GM12874 (cell line): ENCODE measurements around the gene RUNX2.

ENCODE experiments used
- TF ChIP-seq, protein P1 (sequence below): IDR thresholded peaks from 2 replicates; pipeline ENCODE4 v1.5.1; 2011; ENCODE audit warnings: low read depth, mild to moderate bottlenecking, control low read depth, low read length, moderate library complexity; ENCODE audit not compliant: insufficient read depth

Gene RUNX2

DNA sequence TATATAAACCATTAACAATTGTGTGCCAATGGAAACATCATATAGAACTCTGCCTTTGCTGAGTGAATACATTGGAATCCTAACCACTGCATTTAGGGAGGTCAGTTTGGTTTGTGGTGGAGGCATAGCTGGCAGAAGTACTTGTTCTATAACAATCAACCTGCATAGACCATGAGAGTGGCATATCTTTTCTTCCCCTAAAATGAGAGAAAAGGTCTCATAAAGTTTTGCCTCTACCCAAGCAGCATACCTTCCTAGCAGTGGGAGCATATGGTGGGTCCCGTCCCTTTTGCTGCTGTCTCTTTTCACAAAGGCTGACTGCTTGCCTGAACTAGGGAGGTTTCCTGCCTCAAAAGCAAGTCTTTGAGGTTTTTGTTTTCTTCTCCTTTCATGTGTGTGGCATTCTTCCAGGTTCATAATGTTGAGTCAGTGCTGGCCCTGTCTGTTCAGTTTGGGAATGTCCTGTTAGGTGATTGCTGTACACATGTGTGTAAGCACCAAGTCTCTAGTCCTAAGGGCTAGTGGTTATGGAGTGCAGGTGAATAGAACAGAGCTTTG lies 110.8 kb downstream of the RUNX2 start:
- TF ChIP-seq, protein P1, sequence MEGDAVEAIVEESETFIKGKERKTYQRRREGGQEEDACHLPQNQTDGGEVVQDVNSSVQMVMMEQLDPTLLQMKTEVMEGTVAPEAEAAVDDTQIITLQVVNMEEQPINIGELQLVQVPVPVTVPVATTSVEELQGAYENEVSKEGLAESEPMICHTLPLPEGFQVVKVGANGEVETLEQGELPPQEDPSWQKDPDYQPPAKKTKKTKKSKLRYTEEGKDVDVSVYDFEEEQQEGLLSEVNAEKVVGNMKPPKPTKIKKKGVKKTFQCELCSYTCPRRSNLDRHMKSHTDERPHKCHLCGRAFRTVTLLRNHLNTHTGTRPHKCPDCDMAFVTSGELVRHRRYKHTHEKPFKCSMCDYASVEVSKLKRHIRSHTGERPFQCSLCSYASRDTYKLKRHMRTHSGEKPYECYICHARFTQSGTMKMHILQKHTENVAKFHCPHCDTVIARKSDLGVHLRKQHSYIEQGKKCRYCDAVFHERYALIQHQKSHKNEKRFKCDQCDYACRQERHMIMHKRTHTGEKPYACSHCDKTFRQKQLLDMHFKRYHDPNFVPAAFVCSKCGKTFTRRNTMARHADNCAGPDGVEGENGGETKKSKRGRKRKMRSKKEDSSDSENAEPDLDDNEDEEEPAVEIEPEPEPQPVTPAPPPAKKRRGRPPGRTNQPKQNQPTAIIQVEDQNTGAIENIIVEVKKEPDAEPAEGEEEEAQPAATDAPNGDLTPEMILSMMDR: no peak

DNA sequence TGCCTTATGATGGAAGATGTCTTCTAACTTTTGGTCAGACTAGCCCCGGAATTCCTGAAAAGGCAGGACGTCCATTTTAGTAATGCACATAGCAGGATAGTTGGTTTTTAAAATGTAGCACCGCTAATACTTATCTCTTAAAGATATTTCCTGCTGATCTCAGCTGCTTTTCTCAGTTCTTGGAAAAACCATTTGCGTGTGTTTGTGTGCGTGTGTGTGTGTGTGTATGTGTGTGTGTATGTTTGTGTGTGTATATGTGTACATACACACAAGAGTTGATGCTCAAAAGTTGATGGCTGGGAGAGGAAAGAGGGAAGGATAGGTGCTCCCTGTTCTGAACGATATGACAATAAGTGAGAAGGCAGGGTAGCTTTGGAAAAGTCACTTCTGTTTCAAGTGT lies 111.3 kb downstream of the RUNX2 start:
- TF ChIP-seq, protein P1: no peak

DNA sequence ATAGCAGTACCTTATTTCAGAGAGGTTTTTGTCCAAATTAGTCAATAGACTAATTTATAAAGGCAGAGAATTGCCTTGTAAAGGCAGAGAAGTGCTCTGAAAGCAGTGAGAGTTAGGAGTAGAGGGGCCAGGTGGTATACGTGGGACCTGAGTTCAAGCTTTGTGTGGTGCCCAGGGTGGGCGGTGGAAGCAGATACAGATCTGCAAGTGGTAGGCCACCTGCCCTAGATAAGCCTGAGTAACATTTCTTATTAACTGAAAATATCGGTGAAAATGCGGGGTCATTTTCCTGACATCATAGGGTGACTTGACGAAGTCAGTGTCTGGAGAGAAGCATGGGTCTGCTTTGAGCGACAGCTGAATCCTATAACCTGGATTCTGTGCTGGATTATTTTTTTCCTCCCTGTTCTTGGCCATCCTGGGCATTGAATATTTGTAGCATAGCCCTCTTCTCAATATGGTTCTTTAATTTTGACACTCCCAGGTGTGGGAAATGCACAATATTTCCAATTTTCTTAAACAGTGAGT lies 111.8 kb downstream of the RUNX2 start:
- TF ChIP-seq, protein P1: no peak

DNA sequence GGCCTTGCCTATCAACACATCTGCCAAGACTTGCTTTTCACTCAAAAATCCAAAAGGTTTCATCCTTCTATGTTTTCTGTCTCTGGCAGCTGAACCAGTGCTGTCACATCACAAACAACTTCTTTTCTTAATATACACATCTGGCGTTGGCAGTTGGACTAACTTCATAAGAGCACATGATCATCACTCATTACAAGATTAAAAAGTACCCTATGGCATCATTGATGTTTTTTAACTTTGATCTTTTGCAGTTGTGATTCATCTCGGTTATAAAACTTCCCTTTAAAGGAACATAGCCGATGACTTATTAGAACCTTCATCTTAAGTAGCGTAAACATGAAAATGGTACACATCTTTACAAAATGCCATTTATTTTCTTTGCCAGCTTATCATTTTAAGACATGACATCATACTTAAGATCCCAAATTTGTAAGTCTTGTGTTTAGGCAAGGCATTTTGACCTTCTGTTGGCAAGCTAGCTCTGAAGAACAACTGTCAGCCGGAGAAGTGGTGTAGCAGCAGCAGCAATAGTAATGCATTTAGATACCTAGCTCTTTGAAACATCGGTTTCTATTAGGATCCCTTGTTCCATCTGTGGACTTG lies 113.8 kb downstream of the RUNX2 start:
- TF ChIP-seq, protein P1: no peak

DNA sequence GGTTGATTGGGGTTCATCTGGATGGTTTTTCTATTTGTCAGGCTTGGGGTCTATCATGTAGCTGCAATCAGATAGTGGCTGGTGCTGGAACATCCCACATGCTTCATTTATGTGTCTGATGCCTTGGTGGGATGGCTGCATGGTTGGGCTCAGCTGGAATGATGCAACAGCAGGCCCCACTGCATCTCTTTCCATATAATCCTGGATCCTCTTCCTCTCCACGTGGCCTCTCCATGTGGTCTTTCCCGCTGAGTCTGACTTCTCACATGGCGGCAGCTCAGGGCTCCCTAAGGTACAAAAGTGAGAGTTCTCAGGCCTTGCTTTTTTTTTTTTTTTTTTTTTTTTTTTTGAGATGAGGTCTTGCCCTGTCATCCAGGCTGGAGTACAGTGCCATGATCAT lies 114.6 kb downstream of the RUNX2 start:
- TF ChIP-seq, protein P1: no peak

DNA sequence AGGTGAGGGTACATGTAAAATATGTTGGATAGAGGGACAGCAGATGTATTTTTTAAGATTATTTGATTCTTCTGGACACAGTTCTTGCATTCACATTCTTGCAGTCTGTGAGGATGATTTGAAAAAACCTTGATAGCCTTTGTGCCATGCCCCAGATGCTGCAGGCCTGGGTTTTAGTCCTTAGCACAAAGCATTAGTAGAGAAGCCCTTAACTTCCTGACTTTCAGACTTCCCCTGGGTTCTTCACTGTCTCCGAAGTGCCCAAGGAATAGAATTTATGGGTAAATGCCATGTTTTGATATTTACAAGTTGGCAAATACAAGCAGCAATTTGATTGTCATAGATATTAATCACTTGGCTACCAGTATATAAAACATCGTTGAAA lies 117.2 kb downstream of the RUNX2 start:
- TF ChIP-seq, protein P1: no peak

DNA sequence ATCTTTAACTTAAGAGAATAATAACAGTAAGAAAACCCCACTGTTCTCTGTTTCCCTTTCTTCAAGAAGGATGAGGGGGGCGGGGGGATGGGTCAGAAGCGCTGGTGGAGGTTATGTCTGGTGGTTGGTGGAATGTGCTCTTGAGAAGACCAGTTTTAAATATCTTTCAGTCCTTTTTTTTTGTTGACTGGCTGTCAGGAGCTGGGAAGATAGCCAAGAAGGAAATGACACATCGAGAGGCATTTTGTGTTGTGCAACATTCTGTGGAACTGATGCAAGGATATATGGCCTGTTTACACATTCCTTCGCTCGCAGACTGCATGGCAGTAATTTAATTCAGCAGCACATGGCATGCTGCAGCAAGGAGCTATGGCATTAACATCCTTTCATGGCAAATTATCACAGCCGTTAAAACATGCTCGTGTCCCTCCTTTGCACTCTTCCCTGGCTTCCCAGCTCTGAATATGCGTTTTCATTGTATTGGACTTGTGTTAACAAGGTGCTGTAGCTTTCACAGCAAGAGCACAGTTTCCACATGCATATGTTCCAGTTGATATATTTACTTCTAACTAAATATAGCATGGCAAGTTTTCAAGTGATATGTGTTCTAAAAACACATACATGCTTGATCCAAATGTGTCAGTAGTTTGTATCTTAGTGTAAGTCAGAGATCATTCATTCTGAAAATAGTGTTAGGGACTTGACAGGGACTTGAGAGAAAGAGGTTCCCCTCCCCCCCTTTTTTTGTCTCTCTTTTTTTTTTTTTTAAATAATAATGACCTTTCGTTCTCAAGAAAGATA lies 117.8 kb downstream of the RUNX2 start:
- TF ChIP-seq, protein P1: no peak
